Fibroblast of villous mesenchyme (primary cell): ENCODE measurements around the gene SPATA46. TPM values are rescaled to one million over a fixed set of nuclear protein-coding genes. Genes with fewer than 3 reads are reported as not detected.

Experiments used
- DNase-seq: peaks from one replicate; pipeline ENCODE4 v3.0.0-alpha.2; 2010; ENCODE audit warnings: low read depth
- H3K4me3 ChIP-seq: 2 replicates; pipeline ENCODE4 v1.5.1; 2011; ENCODE audit warnings: low read depth, mild to moderate bottlenecking, low read length
- total RNA-seq: library from RNA; depleted of rRNA; stranded (reverse); fragments of >200 nt; gene quantifications from 2 replicates; pipeline ENCODE4 v1.2.3, GENCODE V29; 2012
- TF ChIP-seq, protein P1 (sequence below): IDR thresholded peaks from 2 replicates; pipeline ENCODE4 v1.5.1; 2012; ENCODE audit warnings: low read depth, mild to moderate bottlenecking, low read length; ENCODE audit not compliant: insufficient read depth

The SPATA46 gene
- total RNA-seq, 1 donor = not detected

- H3K4me3 ChIP-seq = no peak overlapping the region
- TF ChIP-seq, protein P1, sequence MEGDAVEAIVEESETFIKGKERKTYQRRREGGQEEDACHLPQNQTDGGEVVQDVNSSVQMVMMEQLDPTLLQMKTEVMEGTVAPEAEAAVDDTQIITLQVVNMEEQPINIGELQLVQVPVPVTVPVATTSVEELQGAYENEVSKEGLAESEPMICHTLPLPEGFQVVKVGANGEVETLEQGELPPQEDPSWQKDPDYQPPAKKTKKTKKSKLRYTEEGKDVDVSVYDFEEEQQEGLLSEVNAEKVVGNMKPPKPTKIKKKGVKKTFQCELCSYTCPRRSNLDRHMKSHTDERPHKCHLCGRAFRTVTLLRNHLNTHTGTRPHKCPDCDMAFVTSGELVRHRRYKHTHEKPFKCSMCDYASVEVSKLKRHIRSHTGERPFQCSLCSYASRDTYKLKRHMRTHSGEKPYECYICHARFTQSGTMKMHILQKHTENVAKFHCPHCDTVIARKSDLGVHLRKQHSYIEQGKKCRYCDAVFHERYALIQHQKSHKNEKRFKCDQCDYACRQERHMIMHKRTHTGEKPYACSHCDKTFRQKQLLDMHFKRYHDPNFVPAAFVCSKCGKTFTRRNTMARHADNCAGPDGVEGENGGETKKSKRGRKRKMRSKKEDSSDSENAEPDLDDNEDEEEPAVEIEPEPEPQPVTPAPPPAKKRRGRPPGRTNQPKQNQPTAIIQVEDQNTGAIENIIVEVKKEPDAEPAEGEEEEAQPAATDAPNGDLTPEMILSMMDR = no peak
- DNase-seq = no peak
Observed at GRCh38 chr1:162416909-162417308, 40.3 kb upstream of the SPATA46 start.

DNA sequence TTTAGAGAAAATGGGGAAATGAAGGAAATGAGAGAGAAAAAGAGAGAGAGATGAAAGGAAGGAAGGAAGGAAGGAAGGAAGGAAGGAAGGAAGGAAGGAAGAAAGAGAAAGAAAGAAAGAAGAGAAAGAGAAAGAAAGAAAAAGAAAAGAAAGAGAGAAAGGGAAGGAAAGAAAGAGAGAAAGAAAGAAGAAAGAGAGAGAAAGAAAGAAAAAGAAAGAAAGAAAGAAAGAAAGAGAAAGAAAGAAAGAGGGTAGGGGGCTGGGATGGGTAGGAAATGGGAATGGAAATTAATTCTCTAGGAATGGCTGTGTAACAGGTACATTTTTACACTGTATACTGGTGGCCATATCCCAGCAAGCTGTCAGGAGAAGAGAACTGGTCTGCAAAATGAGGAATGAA, 39.6 kb upstream of the SPATA46 start:
- no peak for DNase-seq
- TF ChIP-seq, protein P1 = no peak
- H3K4me3 ChIP-seq = no peak overlapping the region

DNA sequence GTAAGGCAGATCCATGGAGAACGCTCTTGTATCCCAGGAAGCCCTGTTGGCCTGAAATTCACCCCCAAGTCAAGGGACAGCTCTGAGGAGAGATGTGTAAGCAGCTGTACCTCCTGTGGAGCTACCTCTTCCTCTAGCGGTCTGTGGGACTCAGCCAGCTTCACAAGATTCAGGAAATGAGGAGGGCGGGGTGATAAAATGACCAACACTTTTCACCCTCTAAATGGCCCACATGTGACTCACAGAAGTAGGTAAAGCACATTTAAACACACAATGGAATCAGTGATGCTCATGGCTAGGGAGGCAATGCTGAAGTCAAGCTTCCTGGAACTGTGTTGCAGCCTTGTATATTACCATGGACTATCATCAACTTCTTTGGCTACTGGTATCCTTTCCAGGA, 35.3 kb upstream of the SPATA46 start, which contains the start of gene SH2D1B:
SH2D1B (minus strand) TSS at position 135 of the 400 bp plus-strand sequence; CDS start at position 15, 120 bp downstream.
- TF ChIP-seq, protein P1 = no peak
- DNase-seq = no peak
- no peak within 1 kb of the TSS for H3K4me3 ChIP-seq

DNA sequence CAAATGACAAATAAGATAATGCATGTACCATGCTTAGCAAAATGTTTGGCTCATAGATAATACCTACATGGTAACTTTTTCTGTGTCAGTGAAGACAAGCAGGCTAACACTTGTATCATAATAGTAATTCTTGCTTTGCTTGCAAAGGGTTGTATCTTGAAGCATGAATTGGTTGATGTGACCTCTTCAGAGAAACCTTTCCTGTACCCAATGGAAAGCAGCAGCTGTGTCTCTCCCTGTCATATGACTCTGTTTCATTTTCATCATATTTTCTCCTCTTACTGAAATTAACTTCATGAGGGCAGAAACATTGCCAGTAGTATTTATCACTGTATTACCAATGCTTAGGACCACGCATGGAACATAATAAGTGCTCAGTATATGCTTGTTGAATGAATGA, 30.9 kb upstream of the SPATA46 start:
- H3K4me3 ChIP-seq = no peak overlapping the region
- DNase-seq = no peak
- TF ChIP-seq, protein P1 = no peak

DNA sequence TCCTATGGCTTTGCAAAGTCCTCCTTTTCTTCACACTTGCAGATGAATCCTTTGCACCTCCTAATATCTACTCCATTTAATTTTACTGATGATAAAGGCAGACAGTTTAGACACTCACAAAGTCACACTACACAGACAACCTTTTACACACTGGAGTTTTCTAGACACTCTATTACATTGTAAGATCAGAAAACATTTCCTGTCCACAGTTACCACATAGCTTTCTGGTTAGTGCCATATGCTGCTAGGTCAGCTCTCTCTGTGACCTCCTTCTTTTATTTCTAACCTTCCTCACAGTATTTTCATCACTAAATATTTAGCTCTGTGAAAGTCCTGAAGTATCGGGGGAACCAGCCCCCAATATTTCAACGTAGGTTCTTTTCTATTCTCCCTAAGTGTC, 30.2 kb upstream of the SPATA46 start:
- DNase-seq = no peak

DNA sequence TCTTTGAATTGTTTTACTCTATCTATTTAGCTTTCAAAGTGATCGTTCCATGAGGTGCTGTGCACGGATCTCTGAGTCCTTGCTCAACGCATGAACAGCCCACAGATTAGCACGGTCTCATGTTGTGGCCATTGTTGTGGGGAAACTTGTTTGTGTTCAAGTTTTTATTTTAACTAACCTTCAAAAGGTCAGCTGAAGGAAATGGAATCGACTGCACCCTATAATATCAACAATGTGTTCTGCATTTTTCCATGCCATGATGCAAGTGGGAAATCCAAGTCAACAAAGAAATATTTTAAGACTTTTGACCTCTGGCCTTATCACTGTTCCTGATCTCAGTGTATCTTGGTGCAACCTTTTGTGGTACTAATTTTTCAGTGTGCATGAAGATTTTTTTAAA, 29.1 kb upstream of the SPATA46 start:
- TF ChIP-seq, protein P1 = no peak
- H3K4me3 ChIP-seq = no peak overlapping the region
- DNase-seq = peak; percentile 59

More for the DNA sequence above, 30.2 kb upstream of the SPATA46 start:
- TF ChIP-seq, protein P1 = no peak
- H3K4me3 ChIP-seq = no peak overlapping the region

GRCh38 chr1:162404550-162405160, 28.0 kb upstream of the SPATA46 start:
- H3K4me3 ChIP-seq = no peak overlapping the region
- TF ChIP-seq, protein P1 = no peak
- DNase-seq = peak; percentile 66
